Endothelial cell of umbilical vein (primary cell): ENCODE data around the gene HPSE2. TPM values are rescaled to one million over a fixed set of nuclear protein-coding genes. Genes with fewer than 3 reads are reported as not detected.

Experiments
- BruUV-seq: library from RNA; stranded (reverse); fragments of 400-500 nt; replicated peaks from 2 replicates; lab custom pipeline; 2021; lab: Mats Ljungman, UMichigan
- CTCF ChIA-PET: fragments of 300-600, 350-600 bp; sonication (Branson Sonifier 250); formaldehyde crosslinking; loops from one replicate; lab custom pipeline; 2021; ENCODE audit warnings: antibody characterized with exemption, inconsistent platforms; lab: Charles Lee
- POLR2A ChIA-PET: fragments of 300-600, 350-600 bp; sonication (Branson Sonifier 250); formaldehyde crosslinking; loops from one replicate; lab custom pipeline; 2021; ENCODE audit warnings: antibody characterized with exemption, inconsistent platforms; lab: Charles Lee
- DNase-seq: peaks from one replicate; pipeline ENCODE4 v3.0.0-alpha.2; 2011; ENCODE audit warnings: low read depth, low spot score
- FAIRE-seq: peaks from 2 replicates; lab custom pipeline; 2011; peaks lifted over from hg19 to GRCh38; lab: Jason Lieb, UNC
- H2AFZ ChIP-seq: 2 replicates; pipeline ENCODE4 v1.6.0; 2012; ENCODE audit warnings: low read depth, low read length, control low read depth, inconsistent platforms
- H3K27ac ChIP-seq: 2 replicates; pipeline ENCODE4 v1.5.1; 2011; ENCODE audit warnings: low read depth, mild to moderate bottlenecking, control low read depth, low read length, moderate library complexity; ENCODE audit not compliant: insufficient read depth
- H3K27me3 ChIP-seq, 2 experiments: 2 replicates each; pipeline versions ENCODE4 v1.6.0 to v1.6.1; 2011; ENCODE audit warnings: low read length in 2 of 2, mixed read lengths in 1 of 2; ENCODE audit not compliant: control insufficient read depth in 2 of 2, insufficient read depth in 2 of 2
- H3K36me3 ChIP-seq, 2 experiments: 2 replicates in 1 of 2; 3 replicates in 1 of 2; pipeline ENCODE4 v1.5.1; 2011; ENCODE audit warnings: low read length in 2 of 2, mild to moderate bottlenecking in 1 of 2, moderate library complexity in 1 of 2; ENCODE audit not compliant: control insufficient read depth in 2 of 2, insufficient read depth in 2 of 2; ENCODE audit errors: extremely low read depth in 1 of 2
- H3K4me1 ChIP-seq: 3 replicates; pipeline ENCODE4 v1.5.1; 2011; ENCODE audit warnings: mild to moderate bottlenecking, low read length; ENCODE audit not compliant: control insufficient read depth, insufficient read depth; ENCODE audit errors: extremely low read depth
- H3K4me2 ChIP-seq: 2 replicates; pipeline ENCODE4 v1.6.1; 2011; ENCODE audit warnings: low read length, control low read depth, mixed read lengths; ENCODE audit not compliant: insufficient read depth
- H3K4me3 ChIP-seq, 3 experiments: fragments of 200-600 bp in 1 of 3; sonication (generic), shearing (Covaris generic) in 1 of 3; replicated peaks in 1 of 3; 2 replicates each; pipeline ENCODE4 v1.5.1; 2011 to 2016; ENCODE audit warnings: control low read depth in 3 of 3, low read length in 3 of 3, mild to moderate bottlenecking in 2 of 3, inconsistent platforms in 1 of 3, low read depth in 1 of 3, moderate library complexity in 1 of 3; ENCODE audit not compliant: insufficient read depth in 1 of 3
- H3K79me2 ChIP-seq: 2 replicates; pipeline ENCODE4 v1.6.0; 2012; ENCODE audit warnings: low read length, inconsistent platforms; ENCODE audit not compliant: control insufficient read depth, insufficient read depth
- H3K9ac ChIP-seq: replicated peaks from 2 replicates; pipeline ENCODE3; 2011; ENCODE audit warnings: low read length, control low read depth; ENCODE audit not compliant: insufficient read depth; ENCODE audit errors: extremely low read depth
- H3K9me1 ChIP-seq: replicated peaks from 3 replicates; pipeline ENCODE4 v1.6.0; 2011; ENCODE audit warnings: mild to moderate bottlenecking, low read length; ENCODE audit not compliant: control insufficient read depth, insufficient read depth; ENCODE audit errors: extremely low read depth
- H3K9me3 ChIP-seq: replicated peaks from 2 replicates; pipeline ENCODE4 v1.5.1; 2012; ENCODE audit warnings: low read length, inconsistent platforms; ENCODE audit not compliant: control insufficient read depth, insufficient read depth
- H4K20me1 ChIP-seq: replicated peaks from 2 replicates; pipeline ENCODE3; 2011; ENCODE audit warnings: mild to moderate bottlenecking, low read length; ENCODE audit not compliant: control insufficient read depth, insufficient read depth; ENCODE audit errors: extremely low read depth
- EZH2 ChIP-seq: IDR thresholded peaks from 2 replicates; pipeline ENCODE4 v1.6.1; 2012; ENCODE audit warnings: borderline replicate concordance, low read depth, mild to moderate bottlenecking, moderate library complexity, low read length, inconsistent platforms; ENCODE audit not compliant: severe bottlenecking
- FOS ChIP-seq: IDR thresholded peaks from 2 replicates; pipeline ENCODE4 v1.6.1; 2011; ENCODE audit warnings: mild to moderate bottlenecking, low read length, moderate library complexity, borderline replicate concordance; ENCODE audit not compliant: insufficient read depth
- GATA2 ChIP-seq: IDR thresholded peaks from 2 replicates; pipeline ENCODE4 v1.7.0; 2011; ENCODE audit warnings: low read depth, mild to moderate bottlenecking, moderate library complexity, mixed read lengths, low read length; ENCODE audit not compliant: insufficient read length, insufficient read depth
- JUN ChIP-seq: IDR thresholded peaks from 2 replicates; pipeline ENCODE4 v1.6.1; 2011; ENCODE audit warnings: borderline replicate concordance, low read depth; ENCODE audit not compliant: insufficient read length, insufficient read depth
- MAX ChIP-seq: IDR thresholded peaks from 2 replicates; pipeline ENCODE4 v1.6.1; 2011; ENCODE audit not compliant: insufficient read depth, insufficient read length
- MYC ChIP-seq: IDR thresholded peaks from one replicate; pipeline ENCODE4 v1.6.1; 2011; ENCODE audit warnings: mild to moderate bottlenecking, low read depth, low read length
- POLR2A ChIP-seq: IDR thresholded peaks from 2 replicates; pipeline ENCODE4 v1.6.1; 2012; ENCODE audit warnings: low read depth, mild to moderate bottlenecking, control low read depth, low read length
- POLR2AphosphoS5 ChIP-seq: IDR thresholded peaks from 2 replicates; pipeline ENCODE4 v1.6.1; 2012; ENCODE audit warnings: low read depth, mild to moderate bottlenecking, control low read depth, low read length, moderate library complexity; ENCODE audit not compliant: insufficient read depth
- dilution Hi-C: fragments of 300-500 bp; cut with MboI; formaldehyde crosslinking; loops from one replicate; pipeline ENCODE4 v1.15.0; 2019; ENCODE audit warnings: low sequenced_read_pairs; ENCODE audit not compliant: extremely low pct_ligation_motif_present
- intact Hi-C: fragments of 100-400 bp; cut with micrococcal nuclease; formaldehyde crosslinking; loops from one replicate; pipeline ENCODE4 v1.10.0; 2022
- polyA plus RNA-seq, 4 experiments: library from polyadenylated mRNA; depleted of rRNA in 3 of 4; stranded (reverse) in 3 of 4; unstranded in 1 of 4; fragments of >200 nt; gene quantifications; 2 replicates each; pipeline versions ENCODE4 v1.2.1 to v1.2.3, GENCODE V29; 2011 to 2012; ENCODE audit warnings: missing spikeins in 1 of 4
- total RNA-seq: library from RNA; stranded (reverse); gene quantifications from 2 replicates; pipeline ENCODE4 v1.2.3, GENCODE V29; 2021
- TF ChIP-seq, protein P1 (sequence below), 2 donors: IDR thresholded peaks; 1 replicate in 1 of 2; 2 replicates in 1 of 2; pipeline ENCODE4 v1.5.1; 2011; ENCODE audit warnings: low read length in 2 of 2, mild to moderate bottlenecking in 2 of 2, moderate library complexity in 2 of 2, control low read depth in 1 of 2, inconsistent platforms in 1 of 2, low read depth in 1 of 2; ENCODE audit not compliant: insufficient read depth in 1 of 2; ENCODE audit errors: extremely low read depth in 1 of 2

Gene HPSE2
- total and polyA plus RNA-seq, 2 donors (not counting 3 experiments of a cell fraction or from before 2014, with no cell fraction given) = not detected

GRCh38 chr10:98465866-98466265 is 769.8 kb downstream of the HPSE2 start:
- POLR2A ChIA-PET = no interaction called here
- no peaks in the 10 kb centered on the region for H3K79me2 ChIP-seq
- FAIRE-seq (no peak), DNase-seq (no peak)
- no TSS peak for BruUV-seq
- H2AFZ ChIP-seq = no peak overlapping the region
- H3K4me3 ChIP-seq = no peak overlapping the region
- no peaks in the 10 kb centered on the region for H4K20me1 ChIP-seq
- H3K4me2 ChIP-seq = no peak overlapping the region
- no peaks in the 10 kb centered on the region for H3K36me3 ChIP-seq
- H3K27me3 ChIP-seq = no peaks in the 10 kb centered on the region
- no peaks in the 10 kb centered on the region for H3K9me1 ChIP-seq
- H3K27ac ChIP-seq = no peak overlapping the region
- intact Hi-C loops = loop anchor here (2.0 to 10.0 kb wide), 5 partner anchors 149 to 965 kb away; partner anchors contain the start of gene GOT1
- dilution Hi-C loops = no loop called here
- CTCF ChIA-PET = interaction anchor here (0.7 to 5.6 kb wide), 3 partner anchors 31 to 904 kb away, joined by 4 to 220 read pairs (median 19); no protein-coding TSS in a partner anchor
- H3K9ac ChIP-seq = no peak overlapping the region
- H3K9me3 ChIP-seq = no peaks in the 10 kb centered on the region
- H3K4me1 ChIP-seq = peaks cover 10% of the 10 kb centered on the region
- TF ChIP-seq, protein P1, sequence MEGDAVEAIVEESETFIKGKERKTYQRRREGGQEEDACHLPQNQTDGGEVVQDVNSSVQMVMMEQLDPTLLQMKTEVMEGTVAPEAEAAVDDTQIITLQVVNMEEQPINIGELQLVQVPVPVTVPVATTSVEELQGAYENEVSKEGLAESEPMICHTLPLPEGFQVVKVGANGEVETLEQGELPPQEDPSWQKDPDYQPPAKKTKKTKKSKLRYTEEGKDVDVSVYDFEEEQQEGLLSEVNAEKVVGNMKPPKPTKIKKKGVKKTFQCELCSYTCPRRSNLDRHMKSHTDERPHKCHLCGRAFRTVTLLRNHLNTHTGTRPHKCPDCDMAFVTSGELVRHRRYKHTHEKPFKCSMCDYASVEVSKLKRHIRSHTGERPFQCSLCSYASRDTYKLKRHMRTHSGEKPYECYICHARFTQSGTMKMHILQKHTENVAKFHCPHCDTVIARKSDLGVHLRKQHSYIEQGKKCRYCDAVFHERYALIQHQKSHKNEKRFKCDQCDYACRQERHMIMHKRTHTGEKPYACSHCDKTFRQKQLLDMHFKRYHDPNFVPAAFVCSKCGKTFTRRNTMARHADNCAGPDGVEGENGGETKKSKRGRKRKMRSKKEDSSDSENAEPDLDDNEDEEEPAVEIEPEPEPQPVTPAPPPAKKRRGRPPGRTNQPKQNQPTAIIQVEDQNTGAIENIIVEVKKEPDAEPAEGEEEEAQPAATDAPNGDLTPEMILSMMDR (IDR thresholded peaks at IDR 0.05; ENCODE audit: extremely low read depth in 1 of 2, insufficient read depth in 1 of 2, low read depth in 1 of 2, low read length in 2 of 2) = no peak
- TF ChIP-seq FOS (no peak), POLR2A (no peak), MYC (no peak), GATA2 (no peak), JUN (no peak), MAX (no peak), EZH2 (no peak), POLR2AphosphoS5 (no peak)
